Suprapubic skin (tissue), 3 donors: ENCODE data around the gene COLGALT1.

Source experiments
- POLR2A ChIP-seq, 2 donors: fragments of 450-650 bp; IDR thresholded peaks; one replicate each; pipeline ENCODE4 v1.6.1; 2017; ENCODE audit warnings: antibody characterized with exemption in 2 of 2, mild to moderate bottlenecking in 2 of 2, moderate library complexity in 2 of 2
- TF ChIP-seq, protein P1 (sequence below), 2 donors: fragments of 200-600 bp in 1 of 2; fragments of 450-650 bp in 1 of 2; sonication (generic) in 1 of 2; IDR thresholded peaks; one replicate each; pipeline ENCODE4 v1.5.1; 2016 to 2019; ENCODE audit warnings: antibody characterized with exemption in 2 of 2, mild to moderate bottlenecking in 1 of 2, moderate library complexity in 1 of 2

GRCh38 chr19:17625043-17625442 lies 69.6 kb downstream of the COLGALT1 start:
- TF ChIP-seq, protein P1, sequence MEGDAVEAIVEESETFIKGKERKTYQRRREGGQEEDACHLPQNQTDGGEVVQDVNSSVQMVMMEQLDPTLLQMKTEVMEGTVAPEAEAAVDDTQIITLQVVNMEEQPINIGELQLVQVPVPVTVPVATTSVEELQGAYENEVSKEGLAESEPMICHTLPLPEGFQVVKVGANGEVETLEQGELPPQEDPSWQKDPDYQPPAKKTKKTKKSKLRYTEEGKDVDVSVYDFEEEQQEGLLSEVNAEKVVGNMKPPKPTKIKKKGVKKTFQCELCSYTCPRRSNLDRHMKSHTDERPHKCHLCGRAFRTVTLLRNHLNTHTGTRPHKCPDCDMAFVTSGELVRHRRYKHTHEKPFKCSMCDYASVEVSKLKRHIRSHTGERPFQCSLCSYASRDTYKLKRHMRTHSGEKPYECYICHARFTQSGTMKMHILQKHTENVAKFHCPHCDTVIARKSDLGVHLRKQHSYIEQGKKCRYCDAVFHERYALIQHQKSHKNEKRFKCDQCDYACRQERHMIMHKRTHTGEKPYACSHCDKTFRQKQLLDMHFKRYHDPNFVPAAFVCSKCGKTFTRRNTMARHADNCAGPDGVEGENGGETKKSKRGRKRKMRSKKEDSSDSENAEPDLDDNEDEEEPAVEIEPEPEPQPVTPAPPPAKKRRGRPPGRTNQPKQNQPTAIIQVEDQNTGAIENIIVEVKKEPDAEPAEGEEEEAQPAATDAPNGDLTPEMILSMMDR (IDR thresholded peaks at IDR 0.05) = no peak
- no peak for TF ChIP-seq POLR2A (IDR thresholded peaks at IDR 0.05)
